OCI-LY3 (cell line): Measurements from ENCODE around the gene KCNIP4.

Experiments used
- EZH2phosphoT487 ChIP-seq: fragments of 200-600 bp; shearing (Covaris generic); IDR thresholded peaks from 2 replicates; pipeline ENCODE4 v1.6.1; 2018; ENCODE audit warnings: antibody characterized with exemption, mixed run types, low read depth
- TF ChIP-seq, protein P1 (sequence below): fragments of 200-600, 300-600 bp; sonication (generic); IDR thresholded peaks from 2 replicates; pipeline ENCODE4 v1.5.1; 2014; ENCODE audit warnings: antibody characterized with exemption, low read length, low read depth

DNA sequence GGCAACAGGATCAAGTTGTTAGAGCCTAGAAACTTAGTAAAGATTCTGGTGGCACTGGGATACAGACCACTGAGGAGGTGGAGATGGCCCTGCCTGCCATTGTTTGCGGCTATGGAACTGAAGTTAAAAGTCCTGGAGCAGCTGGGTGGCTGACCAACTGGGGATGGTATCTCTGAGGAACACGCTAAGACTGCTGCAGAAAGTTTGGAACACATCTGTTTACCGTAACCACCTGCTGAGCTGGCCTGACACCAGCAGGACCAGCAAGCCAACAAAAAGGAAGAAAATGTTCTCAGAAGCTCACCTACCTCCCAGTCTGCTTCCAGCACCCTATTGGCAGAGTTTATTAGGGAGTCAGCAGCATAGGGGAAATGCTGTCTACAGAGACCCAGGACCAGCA lies 1265.7 kb downstream of the KCNIP4 start:
- TF ChIP-seq, protein P1, sequence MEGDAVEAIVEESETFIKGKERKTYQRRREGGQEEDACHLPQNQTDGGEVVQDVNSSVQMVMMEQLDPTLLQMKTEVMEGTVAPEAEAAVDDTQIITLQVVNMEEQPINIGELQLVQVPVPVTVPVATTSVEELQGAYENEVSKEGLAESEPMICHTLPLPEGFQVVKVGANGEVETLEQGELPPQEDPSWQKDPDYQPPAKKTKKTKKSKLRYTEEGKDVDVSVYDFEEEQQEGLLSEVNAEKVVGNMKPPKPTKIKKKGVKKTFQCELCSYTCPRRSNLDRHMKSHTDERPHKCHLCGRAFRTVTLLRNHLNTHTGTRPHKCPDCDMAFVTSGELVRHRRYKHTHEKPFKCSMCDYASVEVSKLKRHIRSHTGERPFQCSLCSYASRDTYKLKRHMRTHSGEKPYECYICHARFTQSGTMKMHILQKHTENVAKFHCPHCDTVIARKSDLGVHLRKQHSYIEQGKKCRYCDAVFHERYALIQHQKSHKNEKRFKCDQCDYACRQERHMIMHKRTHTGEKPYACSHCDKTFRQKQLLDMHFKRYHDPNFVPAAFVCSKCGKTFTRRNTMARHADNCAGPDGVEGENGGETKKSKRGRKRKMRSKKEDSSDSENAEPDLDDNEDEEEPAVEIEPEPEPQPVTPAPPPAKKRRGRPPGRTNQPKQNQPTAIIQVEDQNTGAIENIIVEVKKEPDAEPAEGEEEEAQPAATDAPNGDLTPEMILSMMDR = no peak
- TF ChIP-seq EZH2phosphoT487 = no peak
